ENCODE data around the gene WARS2. TPM values are rescaled to one million over a fixed set of nuclear protein-coding genes. Genes with fewer than 3 reads are reported as not detected.

The WARS2 gene
- total and polyA plus RNA-seq, 12 donors = 5.1 to 35.9 (median 20.9) TPM

DNA sequence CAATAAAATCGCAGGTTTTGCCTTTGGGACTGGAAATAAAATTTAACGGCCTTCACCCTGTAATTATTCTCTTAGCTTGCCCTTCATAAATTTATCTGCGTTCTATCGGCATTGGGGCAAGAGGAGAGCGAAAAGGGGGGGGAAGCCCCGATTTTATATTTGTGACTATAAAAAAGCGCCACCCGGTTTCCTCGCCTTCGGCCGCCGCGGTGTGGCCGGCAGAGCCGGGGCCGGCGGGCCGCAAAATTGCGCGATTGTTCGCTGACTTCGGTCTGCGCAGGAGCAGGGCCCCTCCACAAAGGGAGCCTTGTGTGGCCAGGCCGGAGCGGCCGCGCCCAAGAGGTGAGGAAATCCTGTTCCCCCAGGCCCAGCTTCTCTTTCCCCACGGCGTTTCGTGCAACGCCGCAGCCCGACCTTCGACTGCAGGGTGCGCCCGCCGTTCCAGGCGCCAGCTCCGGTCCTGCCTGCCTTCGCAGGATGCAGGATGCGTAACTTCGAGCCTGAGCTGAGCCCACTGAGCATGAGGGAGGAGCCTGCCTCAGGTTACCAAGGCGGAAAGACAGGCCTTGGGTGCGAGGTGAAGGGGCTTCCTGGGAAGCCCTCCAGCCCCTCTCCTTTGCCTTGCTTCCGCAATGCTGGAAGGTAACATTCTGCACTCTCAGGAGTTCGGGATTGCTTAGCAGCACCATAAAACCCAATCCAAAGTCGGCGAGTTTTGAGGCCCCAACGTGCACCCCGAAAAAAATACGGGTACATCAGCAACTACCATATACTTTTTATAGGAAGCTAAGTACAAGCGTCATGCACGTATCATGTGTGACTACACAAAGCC lies 147.4 kb downstream of the WARS2 start:
- TF ChIP-seq, protein P1, sequence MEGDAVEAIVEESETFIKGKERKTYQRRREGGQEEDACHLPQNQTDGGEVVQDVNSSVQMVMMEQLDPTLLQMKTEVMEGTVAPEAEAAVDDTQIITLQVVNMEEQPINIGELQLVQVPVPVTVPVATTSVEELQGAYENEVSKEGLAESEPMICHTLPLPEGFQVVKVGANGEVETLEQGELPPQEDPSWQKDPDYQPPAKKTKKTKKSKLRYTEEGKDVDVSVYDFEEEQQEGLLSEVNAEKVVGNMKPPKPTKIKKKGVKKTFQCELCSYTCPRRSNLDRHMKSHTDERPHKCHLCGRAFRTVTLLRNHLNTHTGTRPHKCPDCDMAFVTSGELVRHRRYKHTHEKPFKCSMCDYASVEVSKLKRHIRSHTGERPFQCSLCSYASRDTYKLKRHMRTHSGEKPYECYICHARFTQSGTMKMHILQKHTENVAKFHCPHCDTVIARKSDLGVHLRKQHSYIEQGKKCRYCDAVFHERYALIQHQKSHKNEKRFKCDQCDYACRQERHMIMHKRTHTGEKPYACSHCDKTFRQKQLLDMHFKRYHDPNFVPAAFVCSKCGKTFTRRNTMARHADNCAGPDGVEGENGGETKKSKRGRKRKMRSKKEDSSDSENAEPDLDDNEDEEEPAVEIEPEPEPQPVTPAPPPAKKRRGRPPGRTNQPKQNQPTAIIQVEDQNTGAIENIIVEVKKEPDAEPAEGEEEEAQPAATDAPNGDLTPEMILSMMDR (IDR thresholded peaks at IDR 0.05) = no peak
- no peak for TF ChIP-seq POLR2A (IDR thresholded peaks at IDR 0.05)
- 7 to 18% (median 8%) methylated on average over 24 to 53 of the region's 53 CpGs for WGBS, 4 donors
- Histone ChIP-seq H3K36me3 (replicated peaks in 1 of 2) (no peaks in the 10 kb centered on the region), H3K9me3 (replicated peaks in 1 of 3) (no peaks in the 10 kb centered on the region), H3K4me3 (no peak overlapping the region), H3K27ac (no peak overlapping the region), H3K27me3 (peaks cover 94% of the 10 kb centered on the region), H3K4me1 (replicated peaks in 1 of 2) (peaks cover 0 to 4% of the 10 kb centered on the region in 2 donors)
- intact Hi-C loops (cut with DNase I) = no loop called here
- DNase-seq = no peak

DNA sequence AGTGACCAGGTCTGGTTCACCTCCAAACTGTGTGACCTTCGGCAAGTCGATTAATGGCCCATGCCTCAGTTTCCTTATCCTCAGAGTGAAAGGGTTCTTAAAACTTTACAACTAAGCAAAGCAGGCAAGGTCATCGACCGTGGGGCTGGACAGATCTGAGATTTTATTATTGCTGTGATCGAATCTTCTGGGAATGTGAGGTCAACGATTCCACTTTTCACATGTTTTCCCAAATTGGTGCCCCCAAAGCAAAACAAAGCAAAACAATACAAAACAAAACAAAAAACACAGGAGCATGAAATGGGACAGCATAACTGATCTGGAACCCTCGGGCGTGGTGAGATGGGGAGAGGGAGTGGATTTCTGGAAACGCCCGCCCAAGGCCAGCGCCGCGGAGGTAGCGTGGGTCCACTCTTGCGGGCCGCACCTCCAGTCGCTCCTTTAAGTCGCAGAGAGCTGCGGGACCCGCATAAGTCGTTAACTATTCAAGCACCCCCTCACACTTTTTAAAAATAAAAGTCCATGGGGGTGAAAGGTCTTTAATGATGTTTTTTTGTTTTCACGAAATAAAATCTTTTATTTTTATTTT lies 148.1 kb downstream of the WARS2 start:
- no peak for DNase-seq
- intact Hi-C loops (cut with DNase I) = no loop called here

DNA sequence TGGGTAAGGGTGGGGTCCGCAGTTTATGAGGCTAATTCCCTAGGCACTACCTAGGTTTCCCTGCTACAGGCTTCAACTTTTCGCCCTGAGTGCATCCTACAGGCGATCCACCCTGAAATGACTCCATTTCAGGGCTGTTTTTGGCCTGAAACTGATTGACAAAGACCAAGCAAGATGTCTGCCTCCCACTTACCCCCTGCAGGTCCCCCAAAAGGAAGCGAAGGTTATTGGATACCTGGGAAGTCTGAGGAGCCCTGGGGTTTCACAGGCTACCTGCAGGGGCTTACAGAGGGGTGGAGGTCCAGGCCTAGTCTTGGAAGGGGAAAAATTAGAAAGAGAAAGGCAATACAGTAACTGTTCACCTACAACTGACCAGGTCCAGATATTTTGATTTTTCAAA lies 149.0 kb downstream of the WARS2 start:
- Histone ChIP-seq H3K4me3 (no peak overlapping the region), H3K27me3 (peaks cover 99% of the 10 kb centered on the region), H3K9me3 (replicated peaks in 1 of 3) (no peaks in the 10 kb centered on the region), H3K4me1 (replicated peaks in 1 of 2) (peaks cover 9 to 16% of the 10 kb centered on the region in 2 donors), H3K27ac (no peak overlapping the region), H3K36me3 (replicated peaks in 1 of 2) (no peaks in the 10 kb centered on the region)
- intact Hi-C loops (cut with DNase I) = no loop called here
- TF ChIP-seq, protein P1 (IDR thresholded peaks at IDR 0.05) = no peak
- no peak for TF ChIP-seq POLR2A (IDR thresholded peaks at IDR 0.05)
- WGBS, 4 donors = 17 to 44% (median 28%) methylated on average over 4 of the region's 4 CpGs
- DNase-seq = no peak

More for the DNA sequence above, 148.1 kb downstream of the WARS2 start:
- H3K27ac ChIP-seq = no peak overlapping the region
- no peak overlapping the region for H3K4me3 ChIP-seq
- H3K4me1 ChIP-seq (replicated peaks in 1 of 2) = peaks cover 5 to 11% of the 10 kb centered on the region in 2 donors
- TF ChIP-seq, protein P1 (IDR thresholded peaks at IDR 0.05) = no peak
- no peak for TF ChIP-seq POLR2A (IDR thresholded peaks at IDR 0.05)
- H3K9me3 ChIP-seq (replicated peaks in 1 of 3) = no peaks in the 10 kb centered on the region
- H3K36me3 ChIP-seq (replicated peaks in 1 of 2) = no peaks in the 10 kb centered on the region
- WGBS, 4 donors = 14 to 17% (median 15%) methylated on average over 20 to 22 of the region's 22 CpGs
- peaks cover 94% of the 10 kb centered on the region for H3K27me3 ChIP-seq

DNA sequence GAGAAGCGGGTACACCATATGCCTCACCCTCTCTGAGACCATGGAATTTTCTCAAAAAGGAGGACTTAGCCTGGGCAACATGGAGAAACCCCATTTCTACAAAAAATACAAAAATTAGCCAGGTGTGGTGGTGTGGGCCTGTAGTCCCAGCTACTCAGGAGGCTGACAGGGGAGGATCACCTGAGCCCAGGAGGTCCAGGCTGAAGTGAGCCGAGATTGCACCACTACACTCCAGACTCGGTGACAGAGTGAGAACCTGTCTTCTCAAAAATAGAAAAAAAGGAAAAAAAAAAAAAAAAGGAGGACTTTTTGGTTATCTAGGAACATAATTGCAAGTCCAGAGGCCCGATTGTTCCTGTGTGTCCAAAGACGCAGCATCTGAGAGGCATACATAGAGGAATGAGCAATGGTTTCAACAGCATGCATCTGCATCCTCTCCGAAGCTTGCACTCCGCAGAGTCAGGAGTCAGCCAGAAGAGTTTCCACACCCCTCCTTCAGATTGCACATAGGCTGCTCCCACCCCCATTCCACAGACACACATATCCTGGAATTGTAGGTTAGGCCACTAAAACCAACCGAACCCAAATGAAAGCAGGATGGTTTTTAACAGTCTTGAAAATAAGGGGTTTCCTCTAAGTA lies 149.8 kb downstream of the WARS2 start:
- Histone ChIP-seq H3K27ac (no peak overlapping the region), H3K36me3 (replicated peaks in 1 of 2) (no peaks in the 10 kb centered on the region), H3K27me3 (peaks cover 99% of the 10 kb centered on the region), H3K4me1 (replicated peaks in 1 of 2) (peaks cover 9 to 16% of the 10 kb centered on the region in 2 donors), H3K4me3 (no peak overlapping the region), H3K9me3 (replicated peaks in 1 of 3) (no peaks in the 10 kb centered on the region)
- WGBS, 4 donors = 42 to 67% (median 58%) methylated on average over 8 of the region's 8 CpGs
- intact Hi-C loops (cut with DNase I) = no loop called here
- no peak for DNase-seq
- TF ChIP-seq, protein P1 (IDR thresholded peaks at IDR 0.05) = no peak
- no peak for TF ChIP-seq POLR2A (IDR thresholded peaks at IDR 0.05)

Measured in adrenal gland (tissue), 12 donors.